NCI-H82 (cell line): Measurements from ENCODE around the gene CST7.
"Not testable (repeated sequence)": the region's sequence is repeated elsewhere in the genome, so short reads cannot be mapped to it uniquely, and the experiment has no call there.

ENCODE experiments used
- DNase-seq: peaks from one replicate; lab custom pipeline; 2025; lab: John Stamatoyannopoulos, UW

CST7 gene

GRCh38 chr20:24986436-24987015, 37.5 kb downstream of the CST7 start:
- DNase-seq, result no peak

- DNase-seq, result no peak
Measured at GRCh38 chr20:24987244-24987643, 38.2 kb downstream of the CST7 start.

DNA sequence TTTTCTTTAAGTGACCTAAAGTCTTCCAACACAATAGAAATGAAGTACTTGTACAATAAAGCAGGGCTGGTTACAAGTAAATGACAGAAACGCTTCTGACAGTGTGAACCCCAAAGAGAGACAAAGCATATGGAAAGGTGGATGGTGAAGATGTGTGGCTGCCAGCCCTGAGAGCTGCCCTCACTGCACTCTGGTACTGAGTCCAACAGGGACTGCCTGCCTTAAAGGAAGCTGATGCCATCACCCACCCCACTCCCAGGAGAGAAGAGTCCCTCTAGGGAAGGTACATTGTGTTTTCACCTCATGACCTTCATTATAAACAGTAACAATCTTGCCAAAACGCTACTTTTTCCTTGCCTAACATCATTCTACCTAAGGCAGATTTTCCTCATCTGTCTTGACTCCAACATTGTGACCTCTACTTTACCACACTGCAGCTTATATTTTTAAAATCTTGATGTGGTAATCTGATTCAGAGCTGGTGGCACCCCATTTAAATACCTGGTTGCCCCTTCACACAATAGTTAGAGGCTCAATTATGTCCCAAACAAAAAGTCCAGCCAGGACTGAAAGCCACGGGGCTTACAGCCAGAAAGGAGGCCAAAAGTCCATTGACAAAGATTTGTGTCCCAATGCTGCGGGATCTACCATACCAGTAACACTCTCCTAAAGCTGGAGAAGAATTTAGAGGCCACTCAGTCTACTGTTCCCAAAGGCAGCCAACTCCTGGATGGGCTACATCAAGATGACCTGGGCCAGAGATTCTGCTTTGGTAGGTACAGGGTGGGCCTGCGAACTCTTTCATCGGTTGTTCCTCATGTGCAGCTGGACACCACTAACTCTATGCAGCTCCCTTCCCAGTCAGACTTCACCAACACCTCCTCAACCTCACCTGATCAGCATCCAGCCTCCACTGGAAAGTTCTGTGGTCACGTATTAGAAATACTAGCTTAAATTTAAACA, 39.1 kb downstream of the CST7 start:
- DNase-seq, result no peak

DNA sequence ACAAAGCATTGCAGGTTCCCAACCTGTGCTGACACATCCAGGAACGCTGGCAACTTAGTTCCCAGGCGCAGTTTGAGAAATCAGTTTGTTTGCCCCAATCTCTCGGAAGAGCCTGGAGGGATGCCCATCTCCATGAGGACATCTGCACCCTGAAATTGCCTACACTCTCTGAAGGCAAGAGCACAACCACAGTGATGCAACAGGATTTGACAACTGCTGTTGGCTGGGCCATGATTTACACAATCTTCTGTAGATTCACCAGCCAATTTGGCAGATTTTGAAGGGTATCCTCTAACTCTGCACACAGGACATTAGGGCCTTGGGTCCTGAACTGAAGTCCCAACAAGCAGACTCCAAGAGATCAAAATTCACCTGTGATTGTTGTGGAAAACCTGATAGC, 40.1 kb downstream of the CST7 start:
- DNase-seq, result no peak

GRCh38 chr20:24990810-24991252, 41.8 kb downstream of the CST7 start:
- DNase-seq, result no peak

DNA sequence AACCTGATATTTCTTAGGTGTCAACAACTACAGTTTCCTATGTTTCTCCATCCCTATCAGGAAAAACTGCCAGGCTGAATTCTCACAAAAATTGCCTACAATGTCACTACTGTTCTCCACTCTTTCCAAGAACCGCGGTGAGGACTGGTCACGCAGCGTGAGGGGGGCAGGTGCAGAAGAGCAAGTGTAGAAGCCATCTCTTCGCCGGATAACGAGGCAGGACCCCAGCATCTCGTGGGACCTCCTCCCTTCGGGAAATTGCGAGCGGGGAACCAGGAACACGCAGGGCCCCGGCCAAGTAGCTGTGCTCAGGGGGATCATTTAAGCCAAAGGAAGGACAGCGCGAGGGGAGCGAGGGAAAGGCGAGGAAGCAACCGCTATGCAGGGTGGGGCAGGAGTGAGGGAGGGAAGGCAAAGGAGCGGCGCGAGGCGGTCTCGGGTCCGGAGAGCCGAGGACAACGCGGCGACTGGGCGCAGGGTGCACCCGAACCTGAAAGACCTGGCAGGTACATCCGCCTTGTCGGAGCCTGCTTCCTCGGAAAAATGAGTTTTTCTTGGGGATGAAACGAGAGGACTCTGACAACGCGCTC, 42.9 kb downstream of the CST7 start:
- peak; percentile 65 for DNase-seq

- peak; percentile 96 for DNase-seq
Measured at GRCh38 chr20:24992487-24993205, 43.6 kb downstream of the CST7 start, which contains the start of gene APMAP. Gene APMAP, minus strand, starts transcription at chr20:24992751. Its CDS starts 63 bp downstream, at chr20:24992688.

- peak; percentile 51 for DNase-seq
Measured at GRCh38 chr20:24993337-24994185, 44.5 kb downstream of the CST7 start.

GRCh38 chr20:24994186-24994465, 45.1 kb downstream of the CST7 start:
- no peak for DNase-seq

DNA sequence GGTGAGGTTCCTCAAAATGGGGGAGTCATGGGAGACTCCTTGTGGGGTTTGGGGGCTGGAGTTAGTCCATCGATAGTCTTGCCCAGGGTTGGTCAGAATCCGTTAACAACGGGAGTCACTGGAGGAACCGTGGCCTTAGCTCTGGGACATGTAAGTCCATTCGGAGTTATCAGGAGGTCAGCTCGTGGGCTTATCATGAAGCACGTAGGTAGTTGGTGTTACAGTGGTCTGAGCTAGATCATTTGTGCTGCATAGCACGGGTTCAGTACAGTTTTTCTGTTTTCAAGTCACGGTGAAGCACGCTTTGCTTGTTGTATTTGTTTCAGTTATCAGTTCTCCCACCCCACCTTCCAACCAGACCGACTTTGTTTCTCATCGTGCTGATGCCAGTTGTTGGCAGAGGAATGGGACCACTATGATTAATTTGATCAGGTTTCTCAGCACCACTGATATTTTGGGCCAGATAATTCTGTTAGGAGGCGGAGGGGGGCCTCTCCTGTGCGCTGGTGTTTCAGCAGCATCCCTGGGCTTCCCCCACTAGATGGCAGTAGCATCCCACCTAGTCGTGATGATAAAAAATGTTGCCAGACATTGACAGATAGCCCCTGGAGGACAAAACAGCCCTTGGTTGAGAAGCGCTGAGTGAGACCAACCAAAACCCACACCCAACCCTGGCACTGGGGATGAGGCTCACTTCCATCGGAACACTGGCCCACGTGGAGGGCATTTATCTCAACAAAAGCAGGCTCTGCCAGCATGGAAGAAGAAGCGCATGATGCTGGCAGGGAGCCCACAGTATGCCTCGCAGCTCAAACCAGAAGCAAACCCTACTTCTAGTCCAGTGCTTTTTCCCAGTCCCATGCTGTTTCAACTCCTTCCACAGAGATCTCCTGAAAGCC, 45.6 kb downstream of the CST7 start:
- peak; percentile 88 for DNase-seq

DNA sequence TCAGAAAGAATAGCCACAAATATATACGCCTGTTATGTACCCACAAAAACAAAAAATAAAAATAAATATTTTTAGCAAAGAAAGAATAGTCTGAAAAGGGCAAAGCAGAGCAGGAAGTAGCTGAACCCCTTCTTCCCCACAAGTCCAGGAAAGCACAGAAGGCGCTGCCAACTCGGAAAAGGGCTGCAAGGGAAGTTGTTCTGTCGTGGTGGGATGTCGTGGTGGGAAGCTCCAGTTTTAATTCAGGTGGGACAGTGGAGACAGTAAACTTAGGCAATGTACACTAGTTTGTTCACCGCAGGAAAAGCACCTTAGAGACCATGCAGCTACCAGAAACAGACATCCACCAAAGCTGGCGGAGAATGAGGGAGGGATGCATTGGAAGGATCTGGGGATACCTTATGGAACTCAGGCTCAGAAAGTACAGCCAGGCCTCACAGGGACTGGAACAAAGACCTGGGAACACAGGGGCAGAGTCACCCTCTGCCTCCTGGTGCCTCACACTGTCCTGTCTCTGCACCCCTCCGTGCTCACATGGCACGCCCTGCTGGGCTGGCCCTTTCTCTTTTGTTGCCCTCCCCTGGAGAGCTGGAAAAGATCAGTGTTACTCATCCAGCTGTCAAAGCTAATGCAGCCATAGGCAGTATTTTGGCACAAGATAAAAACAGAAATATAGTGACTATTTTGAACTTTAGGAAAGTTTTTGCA, 46.8 kb downstream of the CST7 start:
- peak; percentile 10 for DNase-seq

GRCh38 chr20:24996449-24997377, 47.6 kb downstream of the CST7 start:
- no peak for DNase-seq

DNA sequence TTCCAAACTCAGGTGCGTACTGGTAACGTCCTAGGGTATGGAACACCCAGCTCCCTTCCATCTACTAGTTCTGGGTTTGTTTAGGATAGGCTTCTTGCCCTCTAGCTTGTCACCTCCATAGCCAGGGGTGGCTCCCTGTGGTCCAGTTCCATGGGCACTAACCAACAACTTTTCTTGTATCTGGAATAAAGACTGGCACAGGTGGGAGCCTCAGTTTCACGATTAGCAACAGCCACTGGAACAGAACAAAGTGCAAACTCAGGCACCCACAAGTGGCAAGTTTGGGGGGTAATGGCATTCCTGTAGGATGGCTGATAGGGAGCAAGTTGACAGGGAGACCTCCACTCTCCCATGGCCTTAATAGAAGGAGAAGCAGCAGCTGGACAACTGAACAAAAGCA, 49.1 kb downstream of the CST7 start:
- no peak for DNase-seq

DNA sequence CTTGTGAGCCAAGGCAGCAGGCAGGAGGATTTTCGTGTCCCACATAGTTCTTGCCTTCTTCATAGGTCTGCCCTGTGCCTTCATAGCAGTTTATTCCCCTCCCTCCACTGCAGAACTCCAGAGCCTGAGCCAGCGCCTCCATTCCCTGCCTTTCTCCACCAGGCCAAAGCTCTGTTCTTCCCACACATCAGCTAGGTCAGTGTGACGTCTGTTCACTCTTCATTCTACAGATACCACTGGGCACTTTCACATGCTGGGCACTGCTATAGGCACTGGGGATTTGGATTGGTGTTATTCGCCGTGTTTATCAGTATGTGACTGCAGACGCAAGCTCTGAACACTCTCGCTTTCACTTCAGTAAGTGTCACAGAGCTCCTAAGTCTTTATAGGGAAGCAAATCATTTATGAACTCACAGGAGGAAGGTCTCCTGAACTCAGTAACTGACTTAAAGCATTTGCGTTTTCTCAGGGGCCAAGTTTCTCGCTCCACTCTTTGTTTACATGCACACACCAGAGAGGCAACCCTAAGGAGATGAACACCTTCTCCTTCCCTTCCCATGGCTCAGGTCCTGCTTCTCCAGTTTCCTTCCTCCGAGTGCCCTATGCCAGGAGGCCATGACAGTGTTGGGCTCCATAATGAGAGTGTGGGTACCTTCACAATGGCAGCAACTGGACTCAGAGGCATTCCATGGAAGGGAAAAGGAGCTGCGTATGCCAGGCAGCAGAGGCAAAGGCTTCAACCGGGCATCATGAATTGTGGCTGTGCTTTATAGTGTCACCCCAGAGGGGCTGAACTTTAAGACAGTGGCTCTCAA, 49.8 kb downstream of the CST7 start:
- no peak for DNase-seq

- DNase-seq, result no peak
Measured at GRCh38 chr20:24999568-24999967, 50.5 kb downstream of the CST7 start.

GRCh38 chr20:25000268-25000801, 51.3 kb downstream of the CST7 start:
- DNase-seq, result no peak

- not testable (repeated sequence) for DNase-seq
Measured at GRCh38 chr20:25001323-25001722, 52.3 kb downstream of the CST7 start.
